HG02798 (cell line): ENCODE results near the gene SLC8A1.

ENCODE experiments used
- ATAC-seq: cut with Tn5 transposase; IDR thresholded peaks from one replicate; pipeline ENCODE4 v1.9.1; 2021; ENCODE audit warnings: mild to moderate bottlenecking; ENCODE audit not compliant: unreplicated experiment, poor library complexity

The SLC8A1 gene

DNA sequence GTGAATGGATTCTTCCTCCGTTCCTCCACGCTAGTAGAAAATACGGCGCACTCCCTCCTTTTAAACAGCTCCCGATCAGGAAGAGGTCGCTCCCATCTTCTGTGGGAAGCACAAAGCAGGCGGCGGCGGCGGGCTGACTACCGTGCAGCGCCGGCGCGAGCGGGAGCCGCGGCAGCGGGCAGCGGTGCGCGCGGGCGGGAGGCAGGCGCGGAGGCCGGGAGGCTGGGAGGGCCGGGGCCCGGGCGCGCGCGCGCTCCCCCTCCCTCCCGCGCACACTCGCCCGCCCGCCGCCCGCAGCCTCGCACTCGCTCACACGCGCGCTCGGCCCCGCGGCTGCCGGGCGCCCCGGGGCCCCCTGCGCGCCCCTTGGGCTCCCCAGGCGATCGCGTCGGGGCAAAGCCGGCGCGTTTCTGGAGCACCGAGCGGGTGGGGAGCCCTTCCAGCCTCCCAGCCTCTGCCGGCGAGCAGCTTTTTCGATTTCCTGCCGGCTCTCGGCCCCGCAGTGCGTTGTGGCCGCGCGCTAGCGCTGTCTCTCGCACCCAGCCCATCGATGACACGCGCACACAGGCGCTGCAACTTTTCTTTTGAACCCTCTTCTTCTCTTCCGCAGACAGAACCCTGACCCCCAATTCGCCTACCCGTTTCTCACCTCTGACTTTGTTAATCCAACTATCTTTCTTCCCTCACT lies at the start of gene SLC8A1:
Gene SLC8A1 (minus strand): TSS at position 173 of the 688 bp plus-strand sequence.
- ATAC-seq = peak; percentile 44

DNA sequence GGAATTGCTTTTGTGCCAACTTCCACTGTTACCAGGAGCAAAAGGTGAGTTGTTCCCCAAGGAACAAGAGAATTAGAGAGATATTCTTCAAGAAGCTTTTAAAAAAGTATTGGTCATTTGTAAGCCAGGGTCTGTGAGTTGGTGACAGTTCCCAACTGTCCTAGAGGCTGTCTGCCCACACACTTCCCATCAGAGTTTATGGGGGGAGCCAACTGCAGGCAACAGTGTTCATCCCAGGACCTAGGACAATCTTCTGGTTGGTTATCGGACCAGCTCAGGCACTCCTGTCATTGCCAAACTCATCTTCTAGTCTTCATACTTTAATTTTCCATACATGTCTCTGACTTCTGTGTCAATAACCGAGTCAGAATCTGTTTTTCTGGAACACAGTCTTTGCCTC lies 47.5 kb upstream of the SLC8A1 start:
- no peak for ATAC-seq

DNA sequence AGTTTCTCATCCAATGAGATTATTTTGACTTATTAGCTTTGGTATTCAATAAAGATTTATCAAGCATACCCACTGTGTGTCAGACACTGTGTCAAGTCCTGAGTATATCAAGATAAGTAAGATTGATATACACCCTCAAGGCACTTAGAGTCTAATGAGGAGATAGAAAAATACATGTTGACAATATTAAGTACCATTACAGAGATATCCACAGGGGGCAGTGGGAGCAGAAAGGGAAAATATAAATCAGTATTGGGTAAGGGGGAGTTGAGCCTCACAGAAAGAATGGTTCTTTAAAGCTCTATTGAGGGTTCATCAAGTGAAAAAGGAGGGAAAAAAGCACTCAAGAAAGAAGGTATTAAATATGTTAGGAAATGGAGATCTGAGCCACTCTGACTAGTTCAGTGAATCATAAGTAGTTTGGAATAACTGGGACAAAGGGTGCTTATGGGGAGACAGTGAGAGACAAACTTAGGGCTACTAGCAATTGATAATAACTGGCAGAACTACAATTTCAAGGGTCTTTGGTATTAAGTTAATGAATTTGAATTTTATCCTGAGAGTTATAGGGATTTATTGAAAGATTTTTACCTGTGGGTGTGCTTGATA lies 45.5 kb upstream of the SLC8A1 start:
- no peak for ATAC-seq

DNA sequence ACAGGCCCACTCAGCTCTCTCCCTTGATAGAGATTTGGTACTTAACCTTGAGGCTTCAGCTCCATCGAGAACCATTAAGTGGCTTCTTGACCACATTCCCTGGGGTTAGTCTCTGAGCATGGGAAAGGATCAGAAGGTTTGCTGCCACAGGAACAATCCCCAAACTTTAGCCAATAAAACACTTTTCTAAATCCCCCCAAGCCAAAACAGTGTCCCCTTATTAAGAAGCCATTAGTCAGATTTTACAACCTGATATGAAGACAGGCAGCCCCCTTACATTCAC lies 37.7 kb upstream of the SLC8A1 start:
- ATAC-seq = no peak

DNA sequence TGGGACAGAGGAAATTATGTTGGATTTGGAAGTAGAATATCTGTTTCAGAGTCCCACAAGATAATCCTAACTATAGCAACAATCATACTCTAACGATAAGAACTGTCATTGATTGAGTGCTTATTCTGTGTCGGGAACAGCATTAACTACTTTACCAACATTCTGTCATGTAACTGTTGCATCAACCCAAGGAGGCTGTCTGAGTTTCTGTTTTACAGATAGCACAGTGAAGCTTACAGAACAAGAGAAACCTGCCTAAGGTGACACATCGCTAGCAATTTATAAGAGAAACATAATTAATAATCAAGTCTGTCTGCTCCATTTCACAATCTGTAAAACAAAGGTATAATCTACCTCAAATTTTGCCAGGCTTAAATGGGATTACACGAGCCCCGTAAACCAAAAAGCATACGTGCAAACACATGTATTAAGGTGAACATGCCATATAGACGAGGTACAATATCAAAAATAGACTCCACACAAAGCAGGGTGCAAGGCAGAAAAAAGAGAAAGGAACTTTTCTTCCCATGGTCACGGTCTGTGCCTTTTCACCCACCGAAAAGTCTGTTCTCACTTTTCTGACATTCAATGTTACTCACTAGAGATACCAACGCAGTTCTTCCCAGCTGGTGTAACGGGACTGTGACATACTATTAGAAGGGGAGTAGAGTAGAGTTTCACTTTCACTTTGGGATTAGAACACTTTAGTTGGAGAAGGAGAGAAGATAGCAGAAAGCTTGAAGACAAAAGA lies 37.2 kb upstream of the SLC8A1 start:
- peak; percentile 72 for ATAC-seq

DNA sequence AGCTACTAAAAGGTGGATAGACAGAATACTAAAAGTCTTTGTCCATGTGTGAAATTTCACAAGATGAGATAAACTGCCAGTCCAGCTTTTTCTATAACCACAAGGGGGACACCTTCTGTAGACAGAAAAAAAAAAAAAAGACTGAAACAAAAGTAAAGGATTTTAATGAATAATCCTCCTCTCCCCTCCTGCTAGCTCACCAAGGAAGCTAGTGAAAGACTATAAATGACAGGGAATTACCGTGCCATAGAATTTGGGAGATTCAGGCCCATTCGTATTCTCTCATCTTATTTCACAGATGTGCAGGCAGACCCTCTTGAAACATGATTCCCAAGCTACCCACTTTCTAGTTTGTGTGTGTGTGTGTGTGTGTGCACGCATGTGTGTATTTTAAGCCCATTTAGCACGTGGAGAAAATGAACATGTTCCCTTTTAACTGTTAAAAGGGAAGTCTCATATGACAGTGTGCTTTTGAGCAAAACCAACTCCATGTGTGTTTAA lies 36.3 kb upstream of the SLC8A1 start:
- no peak for ATAC-seq

DNA sequence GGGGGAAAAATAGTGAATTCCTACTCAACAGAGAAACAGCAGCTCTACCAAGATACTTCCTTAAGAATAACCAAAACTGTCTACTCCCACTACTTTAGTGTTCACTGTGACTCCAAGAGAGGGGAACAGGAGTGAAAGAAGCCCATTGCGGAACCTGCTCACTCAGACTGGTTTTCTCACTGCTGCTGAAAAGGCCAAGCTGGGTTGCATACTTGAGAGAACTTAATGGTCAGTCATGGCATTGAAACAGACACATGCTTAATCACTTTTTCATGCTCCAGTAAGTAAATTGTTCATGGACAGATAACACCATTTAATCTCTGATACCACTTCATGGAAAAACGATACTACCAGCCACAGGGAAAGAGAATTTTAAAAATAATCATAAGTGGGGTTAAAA lies 35.7 kb upstream of the SLC8A1 start:
- ATAC-seq = no peak

DNA sequence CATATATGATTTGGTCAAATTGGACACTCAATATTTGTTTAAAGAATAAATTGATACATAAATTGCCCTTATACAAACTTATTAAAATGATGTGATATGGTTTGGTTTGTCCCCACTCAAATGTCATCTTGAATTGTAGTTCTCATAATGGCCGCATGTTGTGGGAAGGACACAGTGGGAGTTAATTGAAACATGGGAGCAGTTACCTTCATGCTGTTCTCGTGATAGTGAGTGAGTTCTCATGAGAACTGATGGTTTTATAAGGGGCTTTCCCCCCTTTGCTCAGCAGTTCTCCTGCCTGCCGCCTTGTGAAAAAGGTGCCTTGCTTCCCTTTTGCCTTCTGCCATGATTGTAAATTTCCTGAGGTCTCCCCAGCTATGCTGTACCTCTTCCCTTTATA lies 34.0 kb upstream of the SLC8A1 start:
- ATAC-seq = no peak

DNA sequence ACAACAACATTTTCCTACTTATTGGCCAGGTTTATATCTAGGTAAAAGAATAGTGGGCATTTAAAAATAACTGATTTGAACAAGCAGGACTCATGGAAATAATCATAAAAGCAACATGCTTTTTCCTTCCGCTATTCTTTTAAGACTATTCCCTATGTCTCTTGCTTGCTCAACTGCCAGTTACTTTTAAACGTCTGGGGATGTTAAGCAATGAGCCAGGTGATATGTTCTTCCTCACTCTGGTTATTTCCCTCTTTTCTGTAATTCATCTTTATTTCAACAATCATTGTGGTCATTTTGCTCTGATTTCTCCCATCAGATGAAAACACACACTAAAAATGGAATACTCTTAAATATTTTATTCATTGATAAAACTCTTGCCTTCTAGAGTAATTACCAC lies 33.4 kb upstream of the SLC8A1 start:
- ATAC-seq = no peak

DNA sequence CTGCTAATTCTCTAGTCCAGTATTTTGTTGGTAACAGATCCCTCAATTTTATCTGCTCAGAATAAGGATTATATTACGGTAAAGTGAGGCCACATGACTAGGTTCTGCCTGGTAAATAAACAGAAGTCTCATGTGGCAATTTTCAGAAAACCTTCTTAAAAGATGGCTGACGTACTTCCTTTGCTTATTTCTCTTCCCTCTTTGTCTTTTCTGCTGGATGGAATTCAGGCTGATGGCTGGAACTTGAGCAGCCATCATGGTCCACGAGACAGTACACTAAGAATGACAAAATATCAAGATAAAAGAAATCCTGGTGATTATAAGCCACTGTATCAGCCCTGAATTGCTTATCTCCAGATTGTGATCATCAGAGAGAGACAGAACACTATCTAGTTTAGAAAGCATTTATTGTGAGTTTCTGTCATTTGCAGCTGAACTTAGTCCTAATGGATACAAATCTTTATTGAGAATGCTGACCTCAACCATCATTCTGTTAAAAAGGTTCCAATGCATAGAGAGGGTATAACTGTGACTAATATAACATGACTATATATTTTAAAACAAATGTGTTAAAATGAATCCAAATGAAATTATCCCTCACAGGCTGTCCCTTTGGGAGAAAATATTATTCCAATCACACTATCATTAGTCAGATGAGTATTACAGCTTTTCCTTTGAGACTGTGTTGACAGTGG lies 31.8 kb upstream of the SLC8A1 start:
- no peak for ATAC-seq

DNA sequence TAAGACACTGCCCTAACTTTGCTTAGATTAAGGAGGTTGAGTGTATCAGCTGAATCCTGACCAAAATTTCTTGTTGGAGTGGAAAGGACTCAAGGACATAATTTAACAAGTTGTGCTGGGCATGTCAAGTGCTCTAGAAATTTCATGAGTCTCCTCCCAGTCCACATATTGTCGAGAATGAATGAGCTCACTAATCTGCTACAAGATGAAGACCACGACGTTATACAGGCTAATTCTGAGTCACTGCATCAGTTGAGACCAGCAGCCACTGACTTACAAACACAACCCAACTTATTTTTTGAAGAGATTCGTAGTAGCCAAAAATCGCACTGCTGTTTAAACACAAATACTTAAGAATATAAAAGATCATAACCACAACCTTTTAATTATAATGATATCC lies 28.7 kb upstream of the SLC8A1 start:
- ATAC-seq = no peak

DNA sequence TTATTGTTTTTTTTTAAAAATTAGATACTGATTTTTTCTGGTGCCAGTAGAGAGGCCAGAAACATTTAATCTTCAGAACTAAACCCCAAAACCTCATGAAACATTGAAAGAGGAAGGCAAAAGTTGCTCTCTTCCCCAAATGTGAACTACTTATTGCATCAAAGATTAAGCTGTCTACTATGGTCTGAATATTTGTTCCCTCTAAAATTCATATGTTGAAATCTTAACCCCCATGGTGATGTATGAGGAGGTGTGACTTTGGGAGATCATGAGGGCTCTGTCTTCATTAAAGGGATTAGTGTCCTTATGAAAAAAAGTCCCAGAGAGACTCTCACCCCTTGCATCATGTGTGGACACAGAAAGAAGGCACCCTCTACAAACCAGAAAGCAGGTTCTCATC lies 28.2 kb upstream of the SLC8A1 start:
- no peak for ATAC-seq

DNA sequence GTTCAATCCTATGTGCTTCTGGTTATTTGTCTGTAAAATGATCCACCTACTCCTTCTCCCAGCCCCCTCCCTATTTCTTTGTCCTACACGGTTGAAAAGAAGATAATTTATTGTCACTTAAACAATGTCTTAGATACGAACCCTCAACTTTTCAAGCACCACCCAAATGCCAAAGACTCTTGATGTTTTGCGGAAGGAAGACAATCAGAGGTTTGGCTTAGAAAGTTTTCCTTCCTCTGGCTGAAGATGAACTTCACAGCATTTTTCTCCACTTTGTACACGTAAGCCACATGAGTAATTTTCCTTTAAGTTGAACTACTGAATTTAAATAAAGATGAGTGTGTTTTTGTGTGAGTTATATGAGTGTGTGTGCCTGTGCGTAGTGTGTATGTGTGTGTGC lies 25.5 kb upstream of the SLC8A1 start:
- no peak for ATAC-seq

DNA sequence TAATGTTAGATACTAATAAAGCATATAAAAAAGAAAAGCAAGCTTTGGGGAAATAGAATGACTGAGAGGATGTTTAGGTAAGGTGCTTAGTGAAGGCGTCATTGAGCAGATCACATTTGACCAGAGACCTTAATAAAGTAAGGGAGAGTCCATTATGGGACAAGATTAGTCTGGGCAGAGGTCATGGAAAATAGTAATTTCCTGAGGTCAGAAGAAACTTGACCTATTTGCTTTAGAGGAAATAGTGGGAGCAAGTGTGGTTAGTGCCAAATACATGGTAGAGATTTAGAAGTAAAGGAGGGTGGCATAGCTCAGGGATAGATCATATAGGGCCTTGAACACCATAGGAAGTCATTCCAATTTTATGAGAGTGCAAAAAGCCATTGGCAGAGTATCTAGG lies 24.5 kb upstream of the SLC8A1 start:
- no peak for ATAC-seq

DNA sequence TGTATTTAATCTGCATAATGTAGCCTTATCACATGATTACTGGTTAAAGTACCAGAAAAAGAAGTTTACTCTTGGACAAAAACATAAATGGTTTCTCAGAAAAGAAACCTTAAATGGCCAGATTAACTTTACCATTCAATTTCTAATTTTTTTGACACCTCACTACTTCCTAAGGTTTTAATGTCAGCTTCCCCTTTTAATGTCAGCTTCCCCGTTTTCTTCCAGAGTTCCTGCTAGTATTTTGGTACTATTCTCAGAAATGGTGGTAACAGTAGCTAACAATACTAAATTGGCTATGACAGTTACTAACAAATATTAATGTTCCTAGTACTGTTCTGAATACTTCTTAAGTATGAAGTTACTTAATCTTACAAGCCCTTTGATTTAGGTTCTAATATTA lies 22.4 kb upstream of the SLC8A1 start:
- no peak for ATAC-seq

DNA sequence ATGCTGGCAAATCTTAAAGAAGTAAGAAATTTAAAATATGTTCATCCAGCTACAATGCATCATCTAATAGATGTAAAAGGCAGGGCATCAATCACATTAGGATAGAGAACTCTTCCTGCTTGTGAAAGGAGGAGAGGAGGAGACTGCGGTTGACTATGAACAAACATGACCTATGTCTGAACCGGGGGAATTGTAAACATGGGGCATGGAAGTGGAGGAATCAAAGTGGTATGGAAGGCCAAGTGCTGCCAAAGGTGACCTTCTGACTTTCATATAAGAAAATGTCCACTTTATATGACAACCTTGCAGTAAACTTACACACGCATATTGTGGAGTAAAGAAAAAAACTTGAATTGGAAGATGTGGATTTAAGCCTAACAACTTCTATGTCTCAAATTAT lies 20.0 kb upstream of the SLC8A1 start:
- no peak for ATAC-seq

DNA sequence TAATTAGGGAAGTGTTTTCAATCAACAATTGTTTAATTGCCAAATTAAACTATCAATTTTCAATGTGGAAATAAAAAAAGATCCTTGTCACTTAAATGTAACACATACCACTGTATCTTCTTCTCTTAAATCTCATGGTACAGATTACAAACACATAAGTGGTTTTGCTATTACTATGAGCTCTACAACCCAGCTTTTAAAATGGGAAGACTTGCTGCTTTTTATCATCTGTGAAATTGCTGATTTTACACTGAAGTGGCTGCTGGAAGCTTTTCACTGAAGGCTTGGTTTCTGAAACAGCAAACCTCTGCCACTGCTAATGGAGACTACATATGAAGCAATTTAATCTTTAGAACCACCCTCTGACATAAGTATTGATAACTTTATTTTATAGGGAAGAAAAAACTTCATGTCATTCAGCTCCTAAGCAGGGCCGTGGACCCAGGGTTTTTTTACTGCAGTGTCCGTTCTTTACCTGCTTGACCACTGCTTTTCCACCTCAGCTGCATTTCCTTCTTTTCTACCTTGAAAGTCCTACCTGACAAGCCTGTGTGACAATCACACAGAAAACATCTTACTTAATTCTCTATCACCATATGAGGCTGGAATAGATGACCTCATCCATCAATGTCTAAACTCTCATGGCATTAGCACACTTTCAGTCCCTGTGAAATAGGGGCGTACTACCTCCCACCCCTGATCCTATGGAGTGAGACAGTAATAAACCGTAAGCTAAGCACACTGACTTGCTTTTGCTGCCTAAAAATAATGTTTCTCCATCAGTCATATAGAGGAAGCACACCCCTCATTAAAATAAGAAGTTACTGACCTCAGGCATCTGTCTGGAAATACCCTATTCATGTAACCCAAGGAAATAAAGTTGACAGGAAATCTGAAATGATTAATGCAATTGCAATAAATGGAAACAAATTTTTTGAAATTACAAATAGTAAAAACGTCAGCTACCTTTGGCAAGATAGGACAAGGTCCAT lies 19.2 kb upstream of the SLC8A1 start:
- no peak for ATAC-seq

DNA sequence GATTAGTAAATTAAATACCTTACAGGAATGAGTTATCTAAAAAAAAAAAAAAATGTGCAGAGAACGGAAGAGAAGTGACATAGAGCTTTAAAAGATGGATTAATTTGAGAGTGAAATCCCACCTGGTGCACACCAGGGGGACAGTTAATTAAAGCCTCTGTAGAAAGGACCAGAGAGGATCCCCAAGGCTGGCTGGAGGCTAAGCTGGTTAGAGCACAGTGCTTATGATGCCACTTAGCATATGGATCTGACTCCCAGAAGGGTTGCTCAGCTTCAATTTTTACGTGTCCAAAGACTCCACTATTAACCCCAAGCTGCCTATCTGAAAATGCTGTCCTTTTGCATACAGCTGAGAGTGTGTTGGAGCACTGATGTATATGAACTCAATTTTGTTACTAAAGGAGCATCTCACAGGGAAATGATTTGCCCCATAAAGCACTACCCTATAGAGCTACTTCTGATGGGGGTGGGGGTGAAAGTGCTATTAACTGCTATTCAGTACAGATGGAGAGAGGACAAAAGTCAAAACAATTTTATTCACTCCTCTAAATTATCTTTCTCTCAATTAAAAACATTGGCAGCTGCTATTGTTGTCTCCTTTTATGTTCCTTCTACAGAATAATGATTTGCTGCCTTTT lies 15.2 kb upstream of the SLC8A1 start:
- ATAC-seq = no peak

DNA sequence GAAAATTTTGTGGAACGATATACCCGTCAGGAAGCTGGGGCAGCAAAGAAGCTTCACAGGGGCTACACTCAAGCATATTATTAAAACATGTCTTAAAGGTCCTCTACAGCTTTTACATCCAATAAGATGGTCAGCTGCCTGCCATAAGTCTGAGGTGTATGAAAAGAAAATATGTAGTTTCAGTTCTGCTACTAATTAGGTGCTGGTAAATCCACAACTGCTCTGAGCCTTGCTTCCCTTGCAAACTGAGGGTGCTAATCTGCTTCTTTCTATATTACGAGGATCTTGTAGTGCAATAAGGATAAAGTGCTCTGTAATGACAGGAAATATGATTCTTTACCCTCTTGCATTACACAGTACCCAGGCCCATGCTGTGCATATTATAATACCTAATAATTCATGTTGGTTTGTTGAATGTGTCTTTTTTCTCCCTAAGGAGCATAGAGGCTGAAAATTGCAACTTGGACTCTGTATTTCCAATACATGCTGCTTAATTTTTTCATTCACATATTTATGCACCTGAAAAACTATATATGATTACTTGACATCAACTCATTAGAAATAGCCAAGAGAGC lies 14.5 kb upstream of the SLC8A1 start:
- no peak for ATAC-seq
